ENCODE results near the gene PPP2R2B.

DNA sequence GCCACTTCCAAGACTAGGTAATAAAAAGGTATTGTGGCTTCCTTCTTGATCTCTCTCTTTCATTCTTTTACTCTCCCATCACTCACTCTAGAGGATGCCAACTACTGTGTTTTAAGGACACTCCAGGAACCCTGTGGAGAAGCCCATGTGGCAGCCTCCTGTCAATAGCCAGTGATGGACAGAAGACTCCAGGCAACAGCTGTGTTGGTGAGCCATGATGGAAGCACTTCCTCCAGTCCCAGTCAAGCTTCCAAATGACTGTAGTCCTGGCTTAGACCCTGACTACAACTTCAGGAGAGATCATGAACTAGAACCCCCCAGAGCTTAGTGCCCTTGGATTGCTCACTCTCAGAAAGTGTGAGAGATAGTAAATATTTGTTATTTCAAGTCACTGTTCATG is 123.9 kb downstream of the PPP2R2B start:
- TF ChIP-seq, protein P1, sequence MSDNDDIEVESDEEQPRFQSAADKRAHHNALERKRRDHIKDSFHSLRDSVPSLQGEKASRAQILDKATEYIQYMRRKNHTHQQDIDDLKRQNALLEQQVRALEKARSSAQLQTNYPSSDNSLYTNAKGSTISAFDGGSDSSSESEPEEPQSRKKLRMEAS (IDR thresholded peaks at IDR 0.05): no peak
- TF ChIP-seq, protein P2, sequence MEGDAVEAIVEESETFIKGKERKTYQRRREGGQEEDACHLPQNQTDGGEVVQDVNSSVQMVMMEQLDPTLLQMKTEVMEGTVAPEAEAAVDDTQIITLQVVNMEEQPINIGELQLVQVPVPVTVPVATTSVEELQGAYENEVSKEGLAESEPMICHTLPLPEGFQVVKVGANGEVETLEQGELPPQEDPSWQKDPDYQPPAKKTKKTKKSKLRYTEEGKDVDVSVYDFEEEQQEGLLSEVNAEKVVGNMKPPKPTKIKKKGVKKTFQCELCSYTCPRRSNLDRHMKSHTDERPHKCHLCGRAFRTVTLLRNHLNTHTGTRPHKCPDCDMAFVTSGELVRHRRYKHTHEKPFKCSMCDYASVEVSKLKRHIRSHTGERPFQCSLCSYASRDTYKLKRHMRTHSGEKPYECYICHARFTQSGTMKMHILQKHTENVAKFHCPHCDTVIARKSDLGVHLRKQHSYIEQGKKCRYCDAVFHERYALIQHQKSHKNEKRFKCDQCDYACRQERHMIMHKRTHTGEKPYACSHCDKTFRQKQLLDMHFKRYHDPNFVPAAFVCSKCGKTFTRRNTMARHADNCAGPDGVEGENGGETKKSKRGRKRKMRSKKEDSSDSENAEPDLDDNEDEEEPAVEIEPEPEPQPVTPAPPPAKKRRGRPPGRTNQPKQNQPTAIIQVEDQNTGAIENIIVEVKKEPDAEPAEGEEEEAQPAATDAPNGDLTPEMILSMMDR (IDR thresholded peaks at IDR 0.05): no peak
- TF ChIP-seq RFX5 (IDR thresholded peaks at IDR 0.05): no peak
- TF ChIP-seq NR3C1 (IDR thresholded peaks at IDR 0.05): no peak
